Liver (tissue), 9 donors: ENCODE data around the gene KIF9. TPM values are rescaled to one million over a fixed set of nuclear protein-coding genes. Genes with fewer than 3 reads are reported as not detected.

Experiments used
- DNase-seq: peaks from one replicate; pipeline ENCODE4 v3.0.0-alpha.2; 2017; ENCODE audit warnings: low spot score
- H3K27ac ChIP-seq, 2 donors: one replicate each; pipeline ENCODE4 v1.7.0; 2013; ENCODE audit warnings: inconsistent platforms in 2 of 2, low read length in 2 of 2, control low read depth in 1 of 2, low read depth in 1 of 2, mild to moderate bottlenecking in 1 of 2
- H3K27me3 ChIP-seq, 4 donors: one replicate each; pipeline versions ENCODE4 v1.6.1 to v1.7.0; 2013; ENCODE audit warnings: low read length in 3 of 4, inconsistent platforms in 1 of 4, mild to moderate bottlenecking in 1 of 4, moderate library complexity in 1 of 4; ENCODE audit not compliant: control insufficient read depth in 4 of 4, insufficient read depth in 4 of 4
- H3K36me3 ChIP-seq, 4 donors: one replicate each; pipeline versions ENCODE4 v1.6.1 to v1.7.0; 2013; ENCODE audit warnings: low read length in 3 of 4, mild to moderate bottlenecking in 3 of 4, low read depth in 1 of 4, moderate library complexity in 1 of 4; ENCODE audit not compliant: control insufficient read depth in 4 of 4, insufficient read depth in 3 of 4
- H3K4me1 ChIP-seq, 4 donors: one replicate each; pipeline versions ENCODE4 v1.6.1 to v1.7.0; 2013; ENCODE audit warnings: low read length in 3 of 4, mild to moderate bottlenecking in 3 of 4, moderate library complexity in 1 of 4; ENCODE audit not compliant: control insufficient read depth in 4 of 4, insufficient read depth in 4 of 4
- H3K4me3 ChIP-seq, 3 donors: one replicate each; pipeline versions ENCODE4 v1.6.1 to v1.7.0; 2013; ENCODE audit warnings: low read length in 3 of 3, control low read depth in 1 of 3, low read depth in 1 of 3, mild to moderate bottlenecking in 1 of 3
- H3K9ac ChIP-seq, 2 donors: one replicate each; pipeline ENCODE4 v1.7.0; 2013; ENCODE audit warnings: low read length in 2 of 2, mild to moderate bottlenecking in 2 of 2, moderate library complexity in 2 of 2, control low read depth in 1 of 2, low read depth in 1 of 2
- H3K9me3 ChIP-seq, 4 donors: one replicate each; pipeline versions ENCODE4 v1.6.1 to v1.7.0; 2013; ENCODE audit warnings: low read length in 3 of 4; ENCODE audit not compliant: control insufficient read depth in 4 of 4
- CTCF ChIP-seq: fragments of 150-350 bp; IDR thresholded peaks from 2 replicates; pipeline ENCODE4 v1.5.1; 2017; ENCODE audit warnings: improper control_type of control experiment, low read depth, low read length; ENCODE audit not compliant: missing input control
- EGR1 ChIP-seq, 2 donors: IDR thresholded peaks; 2 replicates each; pipeline ENCODE4 v1.6.1; 2016 to 2018; ENCODE audit warnings: antibody characterized with exemption in 2 of 2, low read depth in 2 of 2
- FOXA1 ChIP-seq: IDR thresholded peaks from 2 replicates; pipeline ENCODE4 v1.6.1; 2016; ENCODE audit warnings: antibody characterized with exemption
- FOXA2 ChIP-seq: IDR thresholded peaks from 2 replicates; pipeline ENCODE4 v1.6.1; 2016; ENCODE audit warnings: antibody characterized with exemption
- GABPA ChIP-seq, 2 donors: IDR thresholded peaks in 1 of 2; conservative IDR thresholded peaks in 1 of 2; 2 replicates each; pipeline ENCODE4 v1.6.1; 2016; ENCODE audit warnings: antibody characterized with exemption in 2 of 2, mild to moderate bottlenecking in 1 of 2, moderate library complexity in 1 of 2
- HNF4A ChIP-seq, 2 donors: conservative IDR thresholded peaks; 2 replicates each; pipeline ENCODE4 v1.6.1; 2016; ENCODE audit warnings: antibody characterized with exemption in 2 of 2, mild to moderate bottlenecking in 2 of 2
- HNF4G ChIP-seq: IDR thresholded peaks from 2 replicates; pipeline ENCODE4 v1.6.1; 2016; ENCODE audit warnings: antibody characterized with exemption
- JUND ChIP-seq, 2 donors: IDR thresholded peaks; 2 replicates each; pipeline ENCODE4 v1.6.1; 2016; ENCODE audit warnings: antibody characterized with exemption in 2 of 2
- MAX ChIP-seq: IDR thresholded peaks from 2 replicates; pipeline ENCODE4 v1.6.1; 2016; ENCODE audit warnings: antibody characterized with exemption
- NR2F2 ChIP-seq: IDR thresholded peaks from 2 replicates; pipeline ENCODE4 v1.6.1; 2016; ENCODE audit warnings: antibody characterized with exemption
- RAD21 ChIP-seq, 2 donors: IDR thresholded peaks; 2 replicates each; pipeline ENCODE4 v1.6.1; 2016; ENCODE audit warnings: antibody characterized with exemption in 2 of 2, mild to moderate bottlenecking in 2 of 2
- REST ChIP-seq: IDR thresholded peaks from 2 replicates; pipeline ENCODE4 v1.6.1; 2016; ENCODE audit warnings: antibody characterized with exemption, mild to moderate bottlenecking
- RXRA ChIP-seq, 2 donors: IDR thresholded peaks; 2 replicates each; pipeline ENCODE4 v1.6.1; 2017 to 2018; ENCODE audit warnings: antibody characterized with exemption in 2 of 2, mild to moderate bottlenecking in 1 of 2
- SP1 ChIP-seq: IDR thresholded peaks from 2 replicates; pipeline ENCODE4 v1.6.1; 2018; ENCODE audit warnings: antibody characterized with exemption, mild to moderate bottlenecking
- YY1 ChIP-seq: IDR thresholded peaks from 2 replicates; pipeline ENCODE4 v1.6.1; 2016; ENCODE audit warnings: antibody characterized with exemption, mild to moderate bottlenecking
- ZBTB33 ChIP-seq: IDR thresholded peaks from 2 replicates; pipeline ENCODE4 v1.6.1; 2016; ENCODE audit warnings: antibody characterized with exemption
- WGBS: extraction: QIAGEN DNeasy Blood & Tissue Kit; methylation state at CpG from one replicate; pipeline ENCODE4 v1.1.7; 2013; 5-methylcytosine and 5-hydroxymethylcytosine counted together
- polyA plus RNA-seq, 2 donors: library from polyadenylated mRNA; stranded (reverse) in 1 of 2; unstranded in 1 of 2; fragments of 200-250 nt in 1 of 2; fragments of >200 nt in 1 of 2; fragmentation: Nextera tagmentation in 1 of 2; extraction: Ambion mirVana in 1 of 2; gene quantifications; one replicate each; pipeline versions ENCODE4 v1.2.1 to v1.2.3, GENCODE V29; 2013 to 2015
- total RNA-seq, 2 donors: library from RNA; depleted of rRNA; stranded (reverse); fragments of >200 nt; gene quantifications; one replicate each; pipeline ENCODE4 v1.2.3, GENCODE V29; 2014
- donor health status: healthy.
- donor health status: healthy.
- donor health status: healthy.
- donor health status: healthy.
- donor health status: healthy.

KIF9 gene
- total and polyA plus RNA-seq, 4 donors = 2.3 to 4.5 (median 3.1) TPM

- Histone ChIP-seq H3K27ac (no peak overlapping the region), H3K9ac (no peak overlapping the region), H3K36me3 (no peaks in the 10 kb centered on the region), H3K27me3 (no peaks in the 10 kb centered on the region), H3K9me3 (no peaks in the 10 kb centered on the region), H3K4me1 (no peaks in the 10 kb centered on the region), H3K4me3 (no peak overlapping the region)
- no peak for DNase-seq
- no peak for TF ChIP-seq YY1
- no peak for TF ChIP-seq CTCF
- TF ChIP-seq NR2F2 = no peak
- no peak for TF ChIP-seq REST
- TF ChIP-seq FOXA2 = no peak
- TF ChIP-seq GABPA (IDR thresholded peaks at IDR 0.05 in 1 of 2, conservative IDR thresholded peaks at IDR 0.05 in 1 of 2) = no peak
- TF ChIP-seq EGR1 (IDR thresholded peaks at IDR 0.05; ENCODE audit: low read depth in 2 of 2) = no peak
- TF ChIP-seq SP1 = no peak
- no peak for TF ChIP-seq RAD21 (IDR thresholded peaks at IDR 0.05)
- no peak for TF ChIP-seq RXRA (IDR thresholded peaks at IDR 0.05)
- TF ChIP-seq HNF4G = no peak
- no peak for TF ChIP-seq ZBTB33
- TF ChIP-seq MAX = no peak
- no peak for TF ChIP-seq JUND (IDR thresholded peaks at IDR 0.05)
Measured at GRCh38 chr3:47204875-47205274, 77.7 kb downstream of the KIF9 start.

GRCh38 chr3:47202542-47202941, 80.1 kb downstream of the KIF9 start:
- WGBS = 95% methylated on average over 3 of the region's 3 CpGs
- TF ChIP-seq FOXA2 = no peak
- no peak for TF ChIP-seq SP1
- no peak for TF ChIP-seq GABPA (IDR thresholded peaks at IDR 0.05 in 1 of 2, conservative IDR thresholded peaks at IDR 0.05 in 1 of 2)
- no peak for TF ChIP-seq REST
- TF ChIP-seq HNF4A (conservative IDR thresholded peaks at IDR 0.05) = no peak
- TF ChIP-seq FOXA1 = no peak
- TF ChIP-seq JUND (IDR thresholded peaks at IDR 0.05) = no peak
- no peak for TF ChIP-seq RXRA (IDR thresholded peaks at IDR 0.05)
- no peak for TF ChIP-seq YY1
- DNase-seq = no peak

More at GRCh38 chr3:47202542-47202941, 80.1 kb downstream of the KIF9 start:
- Histone ChIP-seq H3K27me3 (no peaks in the 10 kb centered on the region), H3K4me3 (no peak overlapping the region), H3K36me3 (no peaks in the 10 kb centered on the region), H3K4me1 (no peaks in the 10 kb centered on the region), H3K27ac (no peak overlapping the region), H3K9me3 (no peaks in the 10 kb centered on the region), H3K9ac (no peak overlapping the region)
